HG03108 (cell line): ENCODE data around the gene OR1G1.
"Not testable (repeated sequence)": the region's sequence is repeated elsewhere in the genome, so short reads cannot be mapped to it uniquely, and the experiment has no call there.

Experiments used
- ATAC-seq: cut with Tn5 transposase; IDR thresholded peaks from one replicate; pipeline ENCODE4 v1.9.1; 2021; ENCODE audit warnings: moderate library complexity; ENCODE audit not compliant: unreplicated experiment

Gene OR1G1

DNA sequence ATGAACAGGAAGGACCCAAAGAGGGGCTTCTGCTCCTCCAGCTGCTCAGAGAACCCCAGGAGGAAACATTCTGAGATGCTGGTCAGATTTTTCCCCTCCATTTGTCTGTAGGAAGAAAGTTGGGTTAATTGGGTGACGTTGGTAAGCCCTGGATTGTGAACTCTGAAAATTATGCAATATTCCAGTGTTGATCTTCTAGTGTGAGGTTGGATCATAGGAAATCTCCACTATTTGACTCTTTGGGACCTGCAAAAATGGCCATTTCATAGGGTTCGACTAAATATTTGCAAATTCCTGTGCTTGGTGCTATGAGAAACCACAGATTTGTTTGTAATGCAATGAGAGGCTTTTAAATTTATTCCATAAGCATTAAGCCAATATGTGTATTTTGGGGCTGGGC lies at the start of gene OR1G1:
TSS of gene OR1G1 (minus strand) at position 101 of the 400 bp plus-strand sequence. CDS start at position 101, 0 bp downstream.
- no peak for ATAC-seq

DNA sequence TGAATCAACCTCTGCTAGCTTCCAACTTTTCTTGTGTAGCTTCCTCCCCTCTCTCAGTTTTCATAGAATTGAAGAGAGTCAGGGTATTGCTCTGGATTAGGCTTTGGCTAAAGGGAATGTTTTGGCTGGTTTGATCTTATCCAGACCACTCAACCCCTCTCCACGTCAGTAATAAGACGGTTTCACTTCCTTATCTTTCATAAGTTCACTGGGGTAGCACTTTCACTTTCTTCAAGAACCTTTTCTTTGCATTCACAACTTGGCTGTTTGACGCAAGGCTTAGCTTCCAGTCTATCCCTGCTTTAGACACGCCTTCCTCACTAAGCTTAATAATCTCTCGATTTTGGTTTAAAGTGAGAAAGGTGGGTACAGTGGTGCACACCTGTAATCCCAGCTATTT lies 40.2 kb upstream of the OR1G1 start:
- ATAC-seq, result no peak

DNA sequence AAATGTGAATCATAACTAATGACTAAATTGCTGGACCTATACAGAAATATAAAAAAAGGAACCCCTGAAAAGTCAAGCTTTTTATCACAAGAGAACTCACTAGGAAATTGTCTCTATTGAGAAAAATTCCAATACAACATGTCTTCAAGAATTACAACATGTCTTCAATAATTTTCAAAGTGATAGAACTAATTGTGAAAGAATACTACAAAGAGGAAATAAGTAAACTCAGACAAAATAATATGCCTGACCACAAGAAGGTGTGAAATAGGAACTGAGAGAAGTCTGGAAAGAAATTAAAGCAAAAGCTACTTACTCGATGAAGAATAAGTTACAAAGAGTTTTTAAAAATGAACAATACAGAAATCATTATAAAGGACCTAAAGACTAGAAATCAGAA lies 29.9 kb upstream of the OR1G1 start:
- no peak for ATAC-seq

DNA sequence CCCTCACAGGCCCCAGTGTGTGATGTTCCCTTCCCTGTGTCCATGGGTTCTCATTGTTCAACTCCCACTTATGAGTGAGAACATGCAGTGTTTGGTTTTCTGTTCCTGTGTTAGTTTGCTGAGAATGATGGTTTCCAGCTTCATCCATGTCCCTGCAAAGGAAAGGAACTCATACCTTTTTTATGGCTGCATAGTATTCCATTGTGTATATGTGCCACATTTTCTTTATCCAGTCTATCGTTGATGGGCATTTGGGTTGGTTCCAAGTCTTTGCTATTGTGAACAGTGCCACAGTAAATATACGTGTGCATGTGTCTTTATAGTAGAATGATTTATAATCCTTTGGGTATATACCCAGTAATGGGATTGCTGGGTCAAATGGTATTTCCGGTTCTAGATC lies 10.1 kb upstream of the OR1G1 start:
- ATAC-seq, result not testable (repeated sequence)

DNA sequence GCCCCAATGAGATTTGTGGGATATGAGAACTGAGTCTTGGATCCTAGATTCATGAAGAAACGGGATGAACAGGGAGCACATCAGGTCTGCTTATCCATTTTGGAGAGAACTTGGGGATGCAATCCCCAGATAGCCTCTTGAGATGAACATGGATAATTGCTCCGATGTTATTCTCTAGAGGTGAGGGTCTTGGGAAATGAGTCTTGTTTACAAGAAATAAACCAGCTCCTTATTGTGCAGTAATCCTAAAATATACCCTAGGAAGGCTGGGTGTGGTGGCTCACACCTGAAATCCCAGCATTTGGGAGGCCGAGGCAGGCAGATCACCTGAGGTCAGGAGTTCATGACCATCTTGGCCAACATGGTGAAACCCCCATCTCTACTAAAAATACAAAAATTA lies 23.0 kb downstream of the OR1G1 start, which contains the start of gene OR1D2:
TSS of gene OR1D2 (minus strand) at position 101 of the 400 bp plus-strand sequence. CDS start 11,426 bp downstream, outside the sequence.
- ATAC-seq, result no peak
